Measurements from ENCODE around the gene ATF7IP2.

DNA sequence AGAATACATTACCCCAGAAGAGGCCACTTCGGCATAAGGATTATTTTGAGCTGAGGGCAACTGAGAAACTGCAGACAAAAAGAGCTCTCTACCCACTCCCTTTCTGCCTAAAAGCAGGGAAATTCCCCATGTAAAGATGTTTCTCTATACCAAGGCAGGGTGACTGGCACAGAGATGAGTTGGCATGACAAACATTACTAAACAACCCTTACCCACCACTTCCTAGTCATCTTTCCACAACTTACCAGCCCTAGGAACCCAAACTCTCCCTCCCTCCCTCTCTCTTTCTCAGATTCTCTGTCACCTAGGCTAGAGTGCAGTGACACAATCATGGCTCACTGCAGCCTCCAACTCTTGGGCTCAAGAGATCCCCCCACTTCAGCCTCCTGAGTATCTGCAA lies 126.0 kb downstream of the ATF7IP2 start:
- TF ChIP-seq, protein P1, sequence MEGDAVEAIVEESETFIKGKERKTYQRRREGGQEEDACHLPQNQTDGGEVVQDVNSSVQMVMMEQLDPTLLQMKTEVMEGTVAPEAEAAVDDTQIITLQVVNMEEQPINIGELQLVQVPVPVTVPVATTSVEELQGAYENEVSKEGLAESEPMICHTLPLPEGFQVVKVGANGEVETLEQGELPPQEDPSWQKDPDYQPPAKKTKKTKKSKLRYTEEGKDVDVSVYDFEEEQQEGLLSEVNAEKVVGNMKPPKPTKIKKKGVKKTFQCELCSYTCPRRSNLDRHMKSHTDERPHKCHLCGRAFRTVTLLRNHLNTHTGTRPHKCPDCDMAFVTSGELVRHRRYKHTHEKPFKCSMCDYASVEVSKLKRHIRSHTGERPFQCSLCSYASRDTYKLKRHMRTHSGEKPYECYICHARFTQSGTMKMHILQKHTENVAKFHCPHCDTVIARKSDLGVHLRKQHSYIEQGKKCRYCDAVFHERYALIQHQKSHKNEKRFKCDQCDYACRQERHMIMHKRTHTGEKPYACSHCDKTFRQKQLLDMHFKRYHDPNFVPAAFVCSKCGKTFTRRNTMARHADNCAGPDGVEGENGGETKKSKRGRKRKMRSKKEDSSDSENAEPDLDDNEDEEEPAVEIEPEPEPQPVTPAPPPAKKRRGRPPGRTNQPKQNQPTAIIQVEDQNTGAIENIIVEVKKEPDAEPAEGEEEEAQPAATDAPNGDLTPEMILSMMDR (IDR thresholded peaks at IDR 0.05; ENCODE audit: insufficient read depth, low read length, poor library complexity, severe bottlenecking) = no peak
- TF ChIP-seq EZH2phosphoT487 (conservative IDR thresholded peaks at IDR 0.05; ENCODE audit: low read length) = no peak

Measured in SU-DHL-6 (cell line).